Camera-type eye (tissue), 1 donor: ENCODE results near the gene HAUS6. TPM values are rescaled to one million over a fixed set of nuclear protein-coding genes. Genes with fewer than 3 reads are reported as not detected.

ENCODE experiments used
- total RNA-seq: library from RNA; depleted of rRNA; stranded (reverse); fragments of >200 nt; gene quantifications from one replicate; pipeline ENCODE4 v1.2.3, GENCODE V29; 2014

HAUS6 gene, protein sequence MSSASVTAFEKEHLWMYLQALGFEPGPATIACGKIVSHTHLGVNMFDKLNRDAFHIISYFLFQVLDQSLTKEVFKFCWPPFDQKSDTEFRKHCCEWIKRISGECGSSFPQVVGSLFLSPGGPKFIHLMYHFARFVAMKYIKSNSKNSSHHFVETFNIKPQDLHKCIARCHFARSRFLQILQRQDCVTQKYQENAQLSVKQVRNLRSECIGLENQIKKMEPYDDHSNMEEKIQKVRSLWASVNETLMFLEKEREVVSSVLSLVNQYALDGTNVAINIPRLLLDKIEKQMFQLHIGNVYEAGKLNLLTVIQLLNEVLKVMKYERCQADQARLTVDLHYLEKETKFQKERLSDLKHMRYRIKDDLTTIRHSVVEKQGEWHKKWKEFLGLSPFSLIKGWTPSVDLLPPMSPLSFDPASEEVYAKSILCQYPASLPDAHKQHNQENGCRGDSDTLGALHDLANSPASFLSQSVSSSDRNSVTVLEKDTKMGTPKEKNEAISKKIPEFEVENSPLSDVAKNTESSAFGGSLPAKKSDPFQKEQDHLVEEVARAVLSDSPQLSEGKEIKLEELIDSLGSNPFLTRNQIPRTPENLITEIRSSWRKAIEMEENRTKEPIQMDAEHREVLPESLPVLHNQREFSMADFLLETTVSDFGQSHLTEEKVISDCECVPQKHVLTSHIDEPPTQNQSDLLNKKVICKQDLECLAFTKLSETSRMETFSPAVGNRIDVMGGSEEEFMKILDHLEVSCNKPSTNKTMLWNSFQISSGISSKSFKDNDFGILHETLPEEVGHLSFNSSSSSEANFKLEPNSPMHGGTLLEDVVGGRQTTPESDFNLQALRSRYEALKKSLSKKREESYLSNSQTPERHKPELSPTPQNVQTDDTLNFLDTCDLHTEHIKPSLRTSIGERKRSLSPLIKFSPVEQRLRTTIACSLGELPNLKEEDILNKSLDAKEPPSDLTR
- 21.2 TPM for total RNA-seq

DNA sequence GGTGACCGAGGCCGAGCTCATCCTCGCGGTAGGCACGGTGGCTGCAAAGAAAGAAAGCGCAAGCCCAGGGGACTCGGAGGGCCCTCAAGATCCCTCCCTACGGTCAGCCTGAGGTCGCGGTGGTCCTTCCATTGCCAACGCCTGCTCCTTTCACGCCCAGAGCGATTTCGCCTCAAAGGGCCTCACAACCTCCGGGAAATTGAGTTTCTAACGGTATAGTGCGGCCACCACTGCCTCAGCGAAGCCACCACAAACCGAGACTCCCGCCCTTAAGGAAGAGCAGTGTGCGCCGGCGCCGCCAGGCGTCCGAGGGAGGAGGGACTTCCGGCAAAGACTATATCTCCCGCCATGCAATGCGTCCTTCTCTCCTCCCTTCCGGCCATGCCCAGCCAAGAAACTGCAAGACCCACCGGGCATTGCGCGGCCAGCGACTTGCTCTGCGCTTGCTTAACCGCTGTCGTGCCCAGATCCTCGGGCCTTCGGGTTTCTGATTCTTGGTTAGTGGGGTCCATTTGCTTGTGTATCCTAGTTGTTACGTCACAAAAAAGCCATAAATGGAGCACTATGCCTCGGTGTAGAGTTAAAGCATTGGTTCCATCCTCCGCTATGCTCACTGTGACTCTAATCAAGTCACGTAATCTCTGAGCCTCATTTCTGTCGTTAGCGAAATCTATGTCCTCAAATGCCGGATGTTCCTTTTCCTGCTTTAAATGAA is at the start of gene HAUS6:
Gene HAUS6 (minus strand): TSS at position 274 of the 715 bp plus-strand sequence. CDS start 253 bp downstream, at position 21.

DNA sequence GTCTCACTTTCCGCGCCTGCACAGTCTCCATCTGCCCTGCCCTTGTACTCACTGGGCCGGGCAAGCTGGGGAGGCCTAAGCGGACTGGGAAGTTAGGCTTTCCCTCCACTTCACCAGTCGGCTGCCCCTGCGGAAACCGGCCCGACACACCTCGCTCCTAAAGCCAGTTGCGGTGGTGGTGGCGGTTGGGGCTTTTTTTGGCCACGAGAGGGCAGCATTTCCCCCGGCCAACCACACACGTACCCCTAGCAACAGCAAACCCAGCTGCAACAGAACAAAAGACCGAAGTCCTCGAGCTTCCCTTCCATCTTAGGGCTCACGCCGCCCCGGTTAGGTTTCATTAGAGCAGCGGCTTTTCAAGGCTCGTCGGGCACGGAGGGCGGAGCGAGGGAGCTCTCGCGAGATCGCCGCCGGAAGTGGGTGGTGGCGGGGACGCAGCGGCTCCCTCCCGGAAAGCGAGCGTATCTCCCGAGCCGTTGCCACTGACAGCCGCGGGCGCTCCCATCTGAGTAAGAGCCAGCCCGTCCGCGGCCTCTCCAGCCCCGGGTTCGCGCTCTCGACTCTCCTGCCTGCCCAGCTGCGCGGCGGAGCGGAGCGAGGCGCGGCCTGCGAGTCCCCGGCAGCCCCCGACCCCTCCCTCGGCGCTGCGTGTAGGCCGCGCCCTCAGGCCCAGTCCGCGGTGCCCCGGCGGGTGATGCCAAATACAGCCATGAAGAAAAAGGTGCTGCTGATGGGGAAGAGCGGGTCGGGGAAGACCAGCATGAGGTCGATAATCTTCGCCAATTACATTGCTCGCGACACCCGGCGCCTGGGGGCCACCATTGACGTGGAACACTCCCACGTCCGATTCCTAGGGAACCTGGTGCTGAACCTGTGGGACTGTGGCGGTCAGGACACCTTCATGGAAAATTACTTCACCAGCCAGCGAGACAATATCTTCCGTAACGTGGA is 53.5 kb downstream of the HAUS6 start, which contains the start of gene RRAGA:
Gene RRAGA (plus strand): TSS at position 462 of the 951 bp plus-strand sequence. CDS start 233 bp downstream, at position 695.

DNA sequence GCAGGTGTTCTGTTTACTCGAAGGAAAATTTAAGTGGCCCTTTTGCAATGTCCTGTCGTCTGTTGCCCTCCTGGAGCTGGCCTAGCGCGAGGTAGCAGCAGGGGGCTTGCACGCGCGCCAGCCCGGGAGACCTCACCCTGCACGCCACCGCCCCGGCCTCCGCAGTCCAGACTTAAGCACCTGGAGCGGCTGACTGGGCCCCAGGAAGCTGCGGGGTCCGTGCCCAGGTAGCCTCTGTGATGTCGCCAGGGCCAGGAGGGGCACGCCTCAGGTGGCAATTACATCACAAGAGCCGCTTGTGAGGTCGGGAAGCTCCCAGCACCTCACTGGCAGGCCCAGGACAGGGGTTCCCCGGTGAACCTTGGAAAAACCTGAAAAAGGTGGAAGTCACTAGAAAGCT is 69.7 kb downstream of the HAUS6 start, which contains the start of gene SAXO1:
Gene SAXO1 (minus strand): TSS at position 195 of the 400 bp plus-strand sequence. CDS start 301 bp downstream, outside the sequence.

Other genes with a start within 250 kb of the HAUS6 start
- gene SAXO1, start 69.7 kb downstream of the HAUS6 start, total RNA-seq, result 0.05 TPM
- gene RRAGA, start 53.5 kb downstream of the HAUS6 start, total RNA-seq, result 55.7 TPM
- gene PLIN2, start 24.6 kb upstream of the HAUS6 start, total RNA-seq, result 35.8 TPM
- gene DENND4C, start 127.8 kb upstream of the HAUS6 start, total RNA-seq, result 180 TPM